ENCODE data around the gene LMAN2.
"Not testable (repeated sequence)": the region's sequence is repeated elsewhere in the genome, so short reads cannot be mapped to it uniquely, and the experiment has no call there.

Gene LMAN2

DNA sequence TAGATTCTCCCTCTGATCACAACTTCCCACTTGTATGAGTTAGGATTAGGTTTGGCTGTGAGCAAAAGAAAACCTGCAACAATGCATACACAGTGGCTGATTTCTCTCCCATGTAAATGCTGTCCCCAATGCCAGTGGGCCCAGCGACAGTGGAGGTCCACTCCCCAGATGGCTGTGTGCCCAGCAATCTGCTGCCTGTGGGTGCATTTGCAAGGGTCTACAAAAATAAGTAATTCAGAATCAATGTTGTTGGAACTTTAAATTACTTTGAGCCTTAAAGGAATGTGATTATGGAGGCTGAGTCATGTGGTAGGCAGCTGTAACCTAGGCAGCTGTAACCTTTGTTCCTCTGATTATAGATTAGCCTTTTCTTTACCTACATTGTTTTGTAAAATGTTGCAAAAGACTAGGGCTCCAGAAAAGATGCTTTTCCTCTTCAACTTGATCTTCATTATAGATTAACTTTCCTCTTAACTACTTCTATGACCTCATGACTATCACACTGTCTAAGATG, 25.5 kb downstream of the LMAN2 start:
- FAIRE-seq = peak; percentile 100

DNA sequence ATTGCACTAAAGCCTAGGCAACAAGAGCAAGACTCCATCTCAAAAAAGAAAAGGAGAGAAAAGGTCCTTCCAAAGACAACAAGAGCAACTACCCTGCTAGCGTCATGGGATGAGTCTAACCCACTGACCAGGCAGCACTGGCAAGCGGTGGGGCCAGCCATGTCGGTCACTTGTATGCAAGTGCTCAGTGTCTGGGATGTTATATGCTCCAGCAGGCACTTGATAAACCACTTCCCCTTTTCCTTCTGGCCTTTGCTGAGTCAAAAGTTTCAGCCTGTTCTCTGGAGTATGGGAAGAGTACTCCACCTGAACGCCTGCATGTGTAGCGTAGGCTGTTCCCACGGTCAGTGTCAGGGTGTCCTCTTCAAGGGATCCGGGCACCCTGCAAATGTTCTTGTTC, 30.6 kb downstream of the LMAN2 start:
- FAIRE-seq = no peak

DNA sequence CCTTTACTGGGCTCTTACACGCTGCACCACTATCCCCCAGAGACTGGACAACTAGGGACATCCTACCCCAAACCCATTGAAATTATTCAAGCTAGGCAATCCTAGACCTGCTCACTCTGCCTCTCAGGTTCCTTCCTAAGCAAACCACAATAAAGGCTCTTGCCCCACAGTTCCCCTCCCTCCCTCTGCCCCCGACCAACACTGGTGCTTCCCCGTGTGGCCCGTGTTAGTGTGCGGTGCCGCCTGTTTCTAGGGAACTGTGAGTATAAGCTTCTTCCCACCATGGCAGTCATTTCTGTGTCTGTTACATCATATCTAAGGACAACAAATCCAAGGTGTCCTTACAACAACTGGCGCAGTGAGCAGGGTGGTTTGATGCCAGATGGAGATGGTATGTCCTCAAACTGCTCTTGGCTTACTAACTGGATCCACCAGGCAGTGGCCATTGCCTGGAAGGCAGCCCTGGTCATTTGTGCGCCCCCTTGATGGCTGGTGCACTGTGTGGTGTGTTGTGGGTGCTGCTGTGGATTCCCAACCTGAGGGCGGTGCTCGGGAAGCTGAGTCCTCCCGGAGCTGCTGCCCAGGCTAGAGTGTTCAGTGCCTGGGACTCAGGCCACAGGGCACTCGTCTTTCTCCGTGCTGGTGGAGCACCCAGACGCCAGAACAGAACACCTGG, 31.4 kb downstream of the LMAN2 start:
- no peak for FAIRE-seq

DNA sequence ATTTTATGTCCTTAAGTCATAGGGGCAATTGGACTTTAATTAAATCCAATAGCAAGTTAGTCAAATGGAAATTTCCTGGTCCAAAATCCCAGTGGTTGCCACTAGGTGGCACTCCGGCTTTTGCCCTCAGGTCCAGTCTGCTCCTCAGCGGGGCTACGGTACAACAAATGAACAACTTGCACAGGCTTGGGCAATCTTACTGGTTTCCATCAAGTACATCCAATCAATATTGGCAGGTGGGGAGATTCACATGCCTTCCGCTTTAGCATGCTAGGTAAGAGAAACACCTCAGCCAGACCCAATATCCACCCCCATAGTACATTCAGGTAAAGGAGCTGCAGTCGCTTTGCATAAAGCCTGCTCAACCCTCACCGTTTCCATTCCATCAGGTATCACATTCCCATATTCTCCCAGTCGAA, 33.5 kb downstream of the LMAN2 start:
- peak; percentile 96 for FAIRE-seq

DNA sequence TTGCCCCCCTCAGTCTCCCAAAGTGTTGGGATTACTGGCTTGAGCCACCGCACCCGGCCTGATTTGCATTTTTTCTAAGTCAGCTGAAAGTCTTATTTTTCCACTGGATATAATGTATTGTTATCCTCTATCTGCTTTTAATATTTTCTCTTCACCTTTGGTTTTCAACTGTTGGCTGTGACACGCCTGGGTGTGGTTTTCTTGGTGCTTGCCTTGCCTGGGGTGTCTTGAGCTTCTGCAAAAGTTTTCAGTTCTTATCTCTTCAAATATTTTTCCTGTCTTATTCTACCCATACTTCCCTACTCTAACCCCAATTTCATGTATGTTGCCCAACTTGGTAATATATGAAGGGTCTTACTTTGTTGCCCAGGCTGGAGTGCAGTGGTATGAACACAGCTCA, 35.5 kb downstream of the LMAN2 start:
- no peak for FAIRE-seq

DNA sequence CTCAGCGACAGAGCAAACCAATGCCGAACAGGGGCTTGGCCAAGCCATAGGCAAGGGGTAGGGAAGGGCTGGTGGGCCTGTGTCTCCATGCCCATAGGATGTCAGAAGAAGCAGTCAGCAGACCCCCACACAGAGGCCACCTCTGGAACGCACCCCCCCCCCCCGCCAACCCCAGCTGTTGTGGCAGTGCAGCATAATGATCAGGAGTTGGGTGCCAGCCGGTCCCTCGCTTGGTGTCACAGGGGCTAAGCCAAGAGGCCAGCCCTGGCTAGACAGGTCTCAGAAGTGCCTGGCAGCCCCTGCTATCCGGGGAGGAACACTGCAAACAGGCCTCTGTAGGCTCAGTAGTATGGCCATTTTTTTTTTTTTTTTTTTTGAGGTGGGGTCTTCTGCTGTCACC, 36.1 kb downstream of the LMAN2 start:
- FAIRE-seq = no peak

DNA sequence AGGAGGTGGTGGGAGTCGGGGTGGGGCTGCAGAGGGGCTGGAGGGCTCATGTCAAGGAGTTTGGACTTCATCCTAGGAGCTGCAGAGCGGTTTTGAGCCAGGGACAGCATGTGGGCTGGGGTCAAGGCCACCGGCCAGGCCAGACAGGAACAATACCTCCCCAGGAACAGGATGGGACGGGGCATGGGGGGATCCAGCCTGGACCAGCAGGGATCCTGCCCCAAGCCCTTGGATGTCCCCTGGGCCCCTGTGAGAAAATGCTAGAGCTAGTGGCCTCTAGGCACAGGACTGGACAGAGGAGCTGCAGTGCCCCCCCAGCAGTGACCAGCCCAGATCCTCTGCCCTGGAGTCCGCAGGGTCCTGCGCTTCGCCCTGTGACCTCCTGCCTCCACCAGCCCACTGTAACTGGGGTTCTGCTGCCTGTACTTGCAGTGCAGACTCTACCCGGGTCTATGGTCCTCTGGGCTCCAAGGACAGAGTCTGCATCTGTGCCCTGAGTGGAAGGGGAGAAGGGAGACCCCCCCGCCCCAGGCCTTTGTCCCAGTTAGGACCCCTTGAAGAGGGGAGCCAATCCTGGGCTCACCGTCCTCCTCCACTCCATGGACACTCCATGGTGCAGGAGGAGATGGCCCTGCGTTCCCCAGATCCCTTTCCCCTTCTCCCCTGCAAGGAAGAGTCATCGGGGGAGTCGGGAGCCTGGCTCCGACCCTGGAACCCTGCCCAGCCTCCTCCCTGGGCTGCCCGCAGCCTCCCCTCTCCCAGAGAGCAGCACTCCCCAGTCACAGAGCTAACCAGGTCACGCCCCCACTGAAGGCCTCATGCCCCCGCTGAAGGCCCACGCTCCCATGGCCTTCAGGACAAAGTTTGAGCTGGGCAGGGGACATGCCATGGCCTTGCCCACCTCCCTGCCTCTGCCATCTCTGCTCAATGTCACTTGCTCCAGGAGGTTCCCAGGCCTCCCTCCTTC, 36.8 kb downstream of the LMAN2 start:
- FAIRE-seq = no peak

DNA sequence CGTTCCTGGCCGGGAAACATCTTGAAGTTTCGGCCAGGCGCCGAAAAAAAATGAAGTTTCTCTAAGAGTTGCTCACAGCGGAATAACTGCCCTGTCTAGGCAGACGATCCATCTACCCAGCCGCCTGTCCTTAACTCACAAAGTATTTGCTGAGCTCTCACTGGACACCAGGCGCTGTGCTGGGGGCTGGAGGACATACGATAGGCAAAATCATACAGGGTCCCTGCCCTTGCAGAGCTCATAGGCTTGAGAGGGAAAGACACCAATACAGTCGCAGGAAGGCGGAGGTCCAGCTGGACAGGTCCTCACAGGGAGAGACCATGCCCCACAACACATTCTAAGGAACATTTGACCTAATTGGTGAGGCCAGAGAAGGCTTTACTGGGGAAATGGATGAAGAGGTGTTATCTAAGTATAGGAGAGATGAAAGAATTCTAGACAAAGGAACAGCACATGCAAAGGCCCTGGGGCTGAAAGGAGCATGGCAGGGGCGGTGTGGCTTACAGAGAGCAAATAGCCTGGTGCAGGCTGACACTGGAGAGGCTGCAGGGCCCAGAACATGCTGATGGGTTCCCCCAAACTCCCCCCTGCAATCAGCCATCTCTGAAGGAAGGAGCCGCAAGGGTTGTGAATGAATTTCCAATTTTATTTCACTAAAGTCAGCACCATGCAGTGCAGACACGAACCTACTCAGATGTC, 37.8 kb downstream of the LMAN2 start:
- no peak for FAIRE-seq

DNA sequence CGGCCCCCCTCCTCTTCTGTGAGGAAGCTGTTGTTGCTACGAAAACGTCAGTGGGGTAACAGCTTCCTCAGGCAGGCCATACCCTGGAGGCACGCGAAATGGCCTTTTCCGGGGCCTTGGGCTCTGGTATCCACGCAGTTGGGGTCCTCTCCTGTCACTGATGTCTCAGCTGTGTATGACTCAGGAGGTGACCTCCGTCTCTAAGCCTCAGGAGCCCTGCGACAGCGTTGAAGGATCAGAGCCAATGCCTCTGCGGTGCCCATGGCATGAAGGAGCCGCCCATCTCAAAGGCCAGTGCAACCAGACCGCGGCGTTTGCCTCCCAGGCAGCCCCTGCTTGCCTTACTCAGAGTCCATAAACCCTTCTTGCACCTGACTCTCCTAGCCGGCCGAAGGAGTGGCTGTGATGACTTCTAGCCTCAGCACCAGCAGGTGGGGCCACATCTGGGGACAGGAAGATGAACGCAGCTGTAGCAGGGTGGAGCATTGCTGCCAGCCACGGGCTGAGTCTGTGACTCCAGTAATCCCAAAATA, 38.8 kb downstream of the LMAN2 start:
- no peak for FAIRE-seq

DNA sequence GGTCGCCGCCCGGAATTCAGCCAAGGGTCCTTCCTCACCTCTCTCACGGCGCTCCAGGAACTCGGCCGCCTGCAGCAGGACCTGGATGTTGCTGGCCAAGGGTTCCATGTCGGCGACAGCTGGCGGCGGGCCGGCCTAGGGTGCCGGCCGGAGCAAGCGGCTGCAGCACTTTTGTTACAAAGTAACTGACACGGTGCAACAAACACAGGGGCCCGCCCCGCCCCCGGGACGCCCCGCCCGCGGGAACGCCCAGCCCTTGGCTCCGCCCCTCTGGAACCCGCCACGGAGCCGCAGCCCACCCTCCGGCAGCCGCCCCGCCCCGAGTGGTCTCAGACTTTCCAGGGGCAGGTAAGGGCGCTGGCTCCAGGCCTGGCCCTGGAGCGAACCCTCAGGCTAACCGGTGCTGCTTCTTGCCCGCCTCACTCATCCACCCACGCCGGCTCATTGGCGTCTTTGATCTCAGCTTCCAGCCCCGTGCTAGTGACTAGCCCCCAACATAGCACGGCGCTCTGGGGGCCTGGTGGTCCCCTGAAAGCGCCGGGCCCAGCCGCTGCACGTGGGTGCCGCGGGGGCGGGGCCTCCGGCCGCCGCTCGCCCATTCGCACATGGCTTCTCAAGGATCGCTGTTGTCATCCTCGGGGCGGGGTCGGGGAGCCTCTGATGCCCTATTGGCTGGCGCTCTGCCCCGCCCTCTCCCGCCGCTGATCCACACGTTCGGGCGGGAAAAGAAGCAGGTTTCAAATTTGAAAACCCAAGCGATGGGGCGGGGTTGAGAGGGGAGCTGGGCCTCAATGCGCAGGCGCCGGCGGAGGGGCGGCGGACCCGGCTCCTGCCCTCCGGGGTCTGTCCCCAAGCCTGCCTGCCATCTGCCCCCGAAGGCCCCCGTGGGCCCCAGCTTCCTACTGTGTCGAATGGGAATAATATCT, 39.5 kb downstream of the LMAN2 start, which contains the start of gene MXD3:
MXD3 (minus strand) TSS at position 176 of the 926 bp plus-strand sequence; CDS start at position 108, 68 bp downstream.
- FAIRE-seq = peak; percentile 96

DNA sequence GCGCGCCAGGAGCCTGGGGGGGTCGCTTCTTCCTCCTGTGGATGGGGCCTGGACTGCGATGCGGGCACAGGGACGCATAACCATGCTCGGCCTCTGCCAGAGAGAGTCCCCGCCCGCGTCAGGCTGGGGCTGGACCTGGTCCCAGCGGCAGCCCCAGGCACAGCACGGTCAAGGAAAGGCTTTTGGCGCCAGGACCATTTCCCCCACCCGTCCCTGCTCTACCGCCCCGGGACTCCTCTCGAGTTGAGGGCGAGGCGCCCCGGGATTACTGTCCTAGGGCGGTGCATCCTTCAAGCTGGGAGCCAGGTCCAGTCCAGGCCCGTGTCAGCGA, 40.1 kb downstream of the LMAN2 start:
- no peak for FAIRE-seq

DNA sequence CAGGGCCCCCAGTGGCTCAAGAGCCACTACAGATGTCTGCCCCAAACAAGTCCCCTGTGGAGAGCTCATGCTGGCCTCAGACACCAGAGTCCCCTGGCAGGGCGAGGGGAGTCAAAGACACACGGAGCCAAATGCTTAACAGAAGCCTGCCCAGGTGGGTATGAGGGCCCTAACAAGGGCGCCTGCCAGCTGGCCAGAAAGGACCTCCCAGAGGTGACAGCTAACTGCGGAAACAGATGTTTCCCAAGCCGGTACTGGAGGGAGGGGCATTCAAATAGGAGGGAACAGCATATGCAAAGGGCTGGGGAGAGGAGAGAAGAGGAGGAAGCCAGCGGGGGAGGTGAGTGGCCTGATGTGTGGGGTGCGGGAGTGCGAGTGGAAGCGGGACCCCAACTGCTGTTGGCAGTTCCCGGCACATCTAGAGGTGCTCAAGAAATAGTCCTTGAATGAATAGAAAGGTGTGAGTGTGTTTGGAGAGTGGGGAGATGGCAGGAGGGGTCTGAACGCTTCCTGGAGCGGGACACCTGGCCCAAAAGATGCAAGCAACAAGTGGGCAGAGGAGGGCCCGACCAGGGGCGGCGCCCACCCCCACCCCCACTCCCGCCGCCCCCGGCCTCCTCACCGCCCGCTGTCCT, 40.6 kb downstream of the LMAN2 start:
- FAIRE-seq = no peak

DNA sequence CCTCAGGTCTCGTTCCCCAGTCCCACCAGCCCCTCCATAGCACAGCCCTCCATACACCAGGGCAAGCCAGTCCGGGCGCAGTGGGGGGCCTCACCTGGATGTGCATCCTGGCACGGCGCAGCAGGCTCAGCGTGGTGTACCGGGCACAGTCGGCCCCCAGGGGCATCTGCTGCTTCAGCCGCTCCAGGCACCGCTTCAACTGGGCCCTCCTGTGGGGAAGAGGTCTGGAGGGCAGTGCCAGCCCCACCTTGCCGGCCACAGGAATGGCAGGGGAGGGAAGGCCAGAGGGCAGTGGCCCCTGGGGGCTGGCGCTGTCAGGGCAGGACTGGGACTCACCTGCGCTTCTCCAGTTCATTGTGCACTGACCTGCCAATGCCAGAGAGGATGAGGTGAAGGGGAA, 41.1 kb downstream of the LMAN2 start:
- FAIRE-seq = no peak

DNA sequence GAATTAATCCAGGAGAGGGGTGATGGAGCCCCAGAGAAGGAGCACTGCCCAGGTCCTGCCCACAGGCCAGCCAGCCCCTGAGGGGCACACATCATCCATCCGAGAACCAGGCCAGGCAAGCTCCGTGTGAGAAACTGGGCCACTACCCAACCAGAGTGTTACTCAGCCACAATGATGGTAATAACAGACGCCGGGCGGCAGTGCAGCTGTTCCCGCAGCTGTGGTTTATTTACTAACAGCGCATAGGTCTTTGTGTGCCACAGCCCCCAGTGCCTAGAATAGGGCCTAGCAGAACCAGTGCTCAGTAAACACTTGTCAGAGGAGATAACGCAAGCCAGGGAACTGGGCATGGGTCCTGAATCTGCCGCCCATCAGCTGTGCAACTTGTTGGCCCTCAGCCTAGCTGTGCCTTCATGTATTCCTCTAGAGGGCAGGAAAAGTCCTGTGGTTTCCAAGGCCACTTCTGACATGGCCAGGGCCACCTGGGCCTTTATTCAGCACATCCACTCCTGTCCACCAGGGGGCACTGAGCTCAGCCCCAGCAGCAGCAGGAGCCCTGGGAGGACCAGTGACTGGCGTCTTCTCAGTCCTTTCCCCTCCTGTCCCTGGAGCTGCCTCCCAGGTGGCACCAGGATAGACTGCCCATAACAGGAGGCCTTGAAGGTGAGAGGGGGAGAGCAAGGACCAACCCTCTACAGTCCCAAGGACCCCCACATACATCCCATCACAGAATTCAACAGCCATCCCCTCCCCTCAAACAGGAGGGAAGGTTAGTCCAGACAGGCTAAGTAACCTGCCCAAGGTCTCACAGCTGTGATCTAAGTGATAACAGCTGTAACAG, 41.9 kb downstream of the LMAN2 start:
- peak; percentile 39 for FAIRE-seq

DNA sequence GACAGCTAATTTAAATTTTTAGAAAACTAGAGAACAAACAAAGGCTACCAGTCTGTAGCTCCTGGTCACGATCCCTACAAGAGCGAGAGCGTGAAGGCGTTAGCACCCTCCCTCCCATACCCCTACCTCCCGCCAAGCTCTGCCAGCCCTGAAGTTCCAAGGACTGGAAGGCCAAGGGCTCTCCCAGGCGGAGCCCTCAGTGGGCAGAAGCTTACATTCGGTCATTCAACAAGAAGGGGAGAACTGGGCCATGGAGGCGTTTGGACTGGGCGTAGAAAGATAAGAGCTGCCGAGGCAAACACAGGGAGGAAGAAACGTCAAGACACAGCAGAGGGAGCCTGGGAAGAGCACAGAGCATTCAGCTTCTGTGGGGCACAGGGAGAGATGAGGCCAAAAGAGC, 42.7 kb downstream of the LMAN2 start:
- FAIRE-seq = no peak

DNA sequence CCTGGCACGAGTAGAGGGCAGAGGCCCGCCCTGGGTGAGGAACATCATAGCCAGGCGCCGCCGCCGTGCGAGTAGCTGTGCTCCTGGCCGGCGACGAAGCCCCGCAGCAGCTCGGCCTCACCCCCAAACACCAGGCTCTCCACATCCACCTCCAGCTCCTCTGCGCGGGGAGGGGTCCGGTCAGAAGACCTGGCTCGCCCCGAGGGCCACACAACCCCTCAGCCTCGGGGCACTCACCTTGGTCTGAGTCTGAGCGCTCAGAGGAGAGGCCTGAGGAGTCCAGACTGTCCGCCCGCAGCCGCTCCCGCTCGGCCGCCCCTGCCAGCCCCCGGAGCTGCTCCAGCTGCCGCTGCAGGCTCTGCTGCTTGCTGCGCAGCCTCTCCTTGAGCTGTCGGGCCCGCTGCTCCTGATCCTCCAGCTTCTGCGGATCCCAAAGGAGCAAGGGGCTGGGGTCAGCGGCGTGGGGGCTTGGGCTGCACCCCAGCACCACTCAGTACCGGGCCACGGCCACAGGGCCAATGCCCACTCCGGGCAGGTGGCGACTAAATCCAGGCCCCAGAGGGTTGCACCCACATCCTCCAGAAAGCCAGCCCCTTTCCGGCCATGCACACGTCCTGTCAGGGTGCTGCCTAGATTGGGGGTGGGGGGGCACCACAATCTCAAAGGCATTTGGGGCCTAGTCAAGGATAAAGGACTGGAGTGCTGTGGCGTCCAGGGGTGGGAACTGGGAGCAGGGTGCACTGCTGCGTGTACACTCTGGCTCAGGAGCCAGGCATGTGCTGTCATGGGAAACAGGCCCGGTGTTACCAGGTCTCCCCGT, 43.7 kb downstream of the LMAN2 start:
- FAIRE-seq = no peak

DNA sequence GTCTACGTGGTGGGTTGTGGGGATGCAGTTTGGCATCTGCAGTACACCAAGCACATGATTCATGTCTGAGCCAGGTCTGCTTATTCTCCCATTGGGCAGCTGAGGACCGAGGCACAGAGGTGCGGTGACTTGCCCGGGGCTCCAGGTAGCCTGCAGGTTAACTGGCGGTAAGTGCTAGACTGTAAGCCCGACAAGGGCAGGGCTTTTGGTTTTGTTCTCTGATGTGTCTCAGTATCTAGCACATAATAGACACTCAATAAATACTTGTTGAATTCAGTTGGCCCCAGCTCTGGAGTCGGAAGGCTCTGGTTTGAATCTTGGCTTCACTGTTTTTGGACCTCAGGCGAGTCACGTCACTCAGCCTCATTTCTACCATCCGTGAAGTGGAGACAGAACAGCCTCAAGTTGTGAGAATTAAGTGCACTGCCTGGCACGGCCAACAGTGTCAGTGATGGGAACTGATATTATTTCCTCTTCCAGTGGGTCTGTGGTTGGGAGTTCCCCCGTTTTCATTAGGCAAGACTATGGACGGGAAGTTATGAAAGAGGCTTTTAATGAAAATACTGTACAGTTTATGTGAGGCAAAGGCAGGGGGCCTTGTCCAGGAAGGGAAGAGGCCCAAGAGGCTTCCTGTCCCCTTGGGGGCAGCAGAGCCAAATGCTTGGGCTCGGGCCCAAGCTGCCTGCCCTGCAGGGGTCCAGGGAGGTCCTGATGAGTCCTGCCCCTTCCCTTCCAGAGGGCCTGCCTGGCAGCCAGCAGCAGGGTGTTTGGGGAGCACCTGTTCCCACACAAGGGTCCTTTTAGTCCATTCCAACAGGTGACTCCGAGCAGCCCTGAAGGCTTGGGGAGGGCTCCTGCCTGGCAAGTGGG, 44.6 kb downstream of the LMAN2 start:
- FAIRE-seq = no peak

DNA sequence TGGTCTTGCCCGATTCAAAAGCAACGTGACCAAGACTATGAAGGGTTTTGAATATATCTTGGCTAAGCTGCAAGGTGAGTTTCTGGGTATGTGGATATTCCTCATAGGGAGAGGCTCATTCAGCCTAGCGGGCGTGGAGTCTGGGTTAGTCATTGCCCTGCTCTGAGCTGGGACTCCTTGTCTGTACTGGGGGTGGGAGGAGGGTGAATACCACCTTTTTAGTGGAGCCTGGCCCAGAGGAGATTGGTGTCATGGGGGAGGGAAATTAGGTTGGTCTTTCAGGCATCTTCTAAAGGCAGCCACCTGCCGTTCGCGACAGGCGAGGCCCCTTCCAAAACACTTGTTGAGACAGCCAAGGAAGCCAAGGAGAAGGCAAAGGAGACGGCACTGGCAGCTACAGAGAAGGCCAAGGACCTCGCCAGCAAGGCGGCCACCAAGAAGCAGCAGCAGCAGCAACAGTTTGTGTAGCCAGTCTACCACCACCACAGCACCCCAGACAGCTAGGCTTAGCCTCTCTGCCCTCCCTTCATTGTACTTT, 45.3 kb downstream of the LMAN2 start:
- FAIRE-seq = not testable (repeated sequence)
